Measurements from ENCODE around the gene BAIAP2.
A peak's percentile ranks its signal among the peaks of the same experiment; 100 is the strongest.

The BAIAP2 gene

DNA sequence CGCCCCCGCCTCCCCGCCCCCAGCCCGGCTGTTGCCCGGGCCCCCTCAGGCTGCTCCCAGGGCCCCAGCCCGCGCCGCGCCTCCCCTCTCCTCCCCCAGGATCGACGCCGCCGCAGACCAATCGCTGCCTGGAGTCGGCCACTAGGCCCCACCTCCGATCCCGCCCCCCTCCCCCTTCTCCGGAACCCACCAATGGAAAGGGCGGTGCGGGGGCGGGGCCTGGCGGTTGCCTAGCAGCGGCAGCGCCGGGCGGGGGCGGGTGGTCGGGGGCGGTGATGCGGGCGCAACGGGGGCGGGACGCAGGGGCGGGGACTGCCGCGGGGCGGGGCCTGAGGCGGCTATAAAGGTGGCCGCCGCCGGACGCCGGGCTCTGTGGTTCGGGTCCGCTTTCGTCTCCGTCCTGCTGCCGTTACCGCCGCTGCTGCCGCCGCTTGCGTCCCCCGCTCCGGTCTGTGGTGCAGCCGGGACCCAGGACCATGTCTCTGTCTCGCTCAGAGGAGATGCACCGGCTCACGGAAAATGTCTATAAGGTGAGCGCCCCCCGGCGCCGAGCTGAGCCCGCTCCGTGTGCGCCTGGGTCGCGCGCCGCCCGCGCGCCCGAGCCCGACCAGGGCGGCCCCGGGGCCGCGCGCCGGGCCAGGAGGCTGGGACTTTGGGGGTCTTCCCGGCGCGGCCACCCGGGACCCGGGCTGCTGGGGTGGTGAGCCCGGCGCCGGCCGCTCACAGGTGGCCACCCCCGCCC lies at the start of gene BAIAP2:
Gene BAIAP2 (plus strand): TSS at position 373 of the 742 bp plus-strand sequence. CDS start 104 bp downstream, at position 477.
- H3K4me3 ChIP-seq (ENCODE audit: low read depth, low read length): peak within 1 kb of the TSS; percentile 56

DNA sequence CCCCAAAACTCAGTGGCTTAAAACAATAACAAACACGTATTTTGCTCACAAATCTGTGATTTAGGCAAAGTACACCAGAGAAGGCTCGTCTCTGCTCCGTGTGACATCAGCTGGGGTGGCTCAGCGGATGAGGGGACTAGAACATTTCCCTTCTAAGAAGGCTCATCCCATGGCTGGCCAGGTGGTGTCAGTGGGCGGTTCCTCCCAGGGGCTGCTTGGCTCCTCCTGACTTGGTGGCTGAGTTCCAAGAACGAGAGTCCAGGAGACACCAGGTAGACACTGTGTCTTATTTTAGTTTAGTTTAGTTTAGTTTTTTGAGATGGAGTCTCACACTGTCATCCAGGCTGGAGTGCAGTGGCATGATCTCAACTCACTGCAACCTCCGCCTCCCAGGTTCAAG lies 48.9 kb upstream of the BAIAP2 start:
- no peak for DNase-seq (ENCODE audit: low read depth)
- TF ChIP-seq CTCF (IDR thresholded peaks at IDR 0.05; ENCODE audit: low read depth, low read length, missing control alignments): no peak
- no peak overlapping the region for H3K4me3 ChIP-seq (ENCODE audit: low read depth, low read length)
- in situ Hi-C loops (cut with HindIII; ENCODE audit: low sequenced_read_pairs): no loop called here

More for the DNA sequence above, at the start of gene BAIAP2:
- TF ChIP-seq CTCF (IDR thresholded peaks at IDR 0.05; ENCODE audit: low read depth, low read length, missing control alignments): no peak
- peak; percentile 86 for DNase-seq (ENCODE audit: low read depth)
- in situ Hi-C loops (cut with HindIII; ENCODE audit: low sequenced_read_pairs): no loop called here

DNA sequence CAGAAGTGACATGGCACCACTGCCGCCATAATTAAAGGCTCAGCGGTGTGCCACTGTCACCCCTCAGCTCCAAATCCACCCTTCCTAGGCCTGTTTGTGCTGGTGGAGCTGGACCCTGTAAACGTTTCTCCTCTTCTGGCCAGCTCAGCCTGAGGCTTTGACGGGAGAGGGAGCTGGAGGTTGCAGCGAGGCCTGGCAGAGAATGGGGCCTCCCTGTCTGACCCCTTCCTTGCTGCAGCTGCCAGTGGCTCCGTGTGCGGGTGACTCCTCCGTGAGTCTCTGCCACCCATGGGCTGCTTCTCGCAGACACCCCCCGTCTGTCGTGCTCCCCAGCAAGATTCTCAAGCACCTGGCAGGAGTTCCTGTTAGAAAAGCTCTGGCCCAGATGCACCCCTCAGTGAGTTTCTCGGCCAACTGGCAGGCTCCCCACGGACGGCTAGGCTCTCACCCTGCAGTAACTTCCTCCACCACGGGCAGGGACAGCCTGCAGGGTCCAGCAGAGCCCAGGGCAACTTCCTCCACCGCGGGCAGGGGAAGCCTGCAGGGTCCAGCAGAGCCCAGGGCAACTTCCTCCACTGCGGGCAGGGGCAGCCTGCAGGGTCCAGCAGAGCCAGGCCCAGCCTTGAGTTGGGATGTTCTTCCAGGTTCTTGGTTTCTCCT lies 48.0 kb upstream of the BAIAP2 start:
- no peak for DNase-seq (ENCODE audit: low read depth)
- in situ Hi-C loops (cut with HindIII; ENCODE audit: low sequenced_read_pairs): no loop called here
- H3K4me3 ChIP-seq (ENCODE audit: low read depth, low read length): no peak overlapping the region
- TF ChIP-seq CTCF (IDR thresholded peaks at IDR 0.05; ENCODE audit: low read depth, low read length, missing control alignments): no peak

GRCh38 chr17:80987941-80988461 lies 47.0 kb upstream of the BAIAP2 start:
- no peak for TF ChIP-seq CTCF (IDR thresholded peaks at IDR 0.05; ENCODE audit: low read depth, low read length, missing control alignments)

GRCh38 chr17:80989586-80989913 lies 45.4 kb upstream of the BAIAP2 start:
- in situ Hi-C loops (cut with HindIII; ENCODE audit: low sequenced_read_pairs): no loop called here
- TF ChIP-seq CTCF (IDR thresholded peaks at IDR 0.05; ENCODE audit: low read depth, low read length, missing control alignments): no peak
- no peak overlapping the region for H3K4me3 ChIP-seq (ENCODE audit: low read depth, low read length)
- DNase-seq (ENCODE audit: low read depth): no peak

More at GRCh38 chr17:80987941-80988461, 47.0 kb upstream of the BAIAP2 start:
- no peak overlapping the region for H3K4me3 ChIP-seq (ENCODE audit: low read depth, low read length)
- in situ Hi-C loops (cut with HindIII; ENCODE audit: low sequenced_read_pairs): no loop called here
- DNase-seq (ENCODE audit: low read depth): no peak

DNA sequence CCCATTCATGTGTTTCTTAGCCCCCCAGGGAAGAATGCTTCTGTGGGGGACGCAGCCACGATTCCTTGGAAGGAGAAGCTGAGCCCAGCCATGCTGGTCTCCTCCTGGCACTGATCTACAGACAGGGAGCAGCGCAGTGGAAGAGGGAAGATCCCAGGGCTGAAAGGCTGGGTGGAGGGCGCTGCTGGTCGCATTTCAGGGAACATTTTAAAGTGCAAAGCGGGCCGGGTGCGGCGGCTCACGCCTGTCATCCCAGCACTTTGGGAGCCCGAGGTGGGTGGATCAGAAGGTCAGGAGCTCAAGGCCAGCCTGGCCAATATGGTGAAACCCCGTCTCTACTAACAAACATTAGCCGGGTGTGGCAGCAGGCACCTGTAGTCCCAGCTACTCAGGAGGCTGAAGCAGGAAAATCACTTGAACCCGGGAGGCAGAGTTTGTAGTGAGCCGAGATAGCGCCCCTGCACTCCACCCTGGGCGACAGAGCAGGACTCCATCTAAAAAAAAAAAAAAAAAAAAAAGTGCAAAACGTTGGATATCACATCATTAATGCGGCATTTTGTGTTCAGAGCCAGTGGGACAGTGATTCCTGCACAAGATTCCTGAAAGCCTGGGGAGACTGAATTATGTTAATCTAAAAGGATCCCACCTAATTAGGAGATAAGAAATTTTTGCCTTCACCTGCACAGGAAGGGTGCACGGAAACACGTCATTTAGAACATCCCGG lies 43.9 kb upstream of the BAIAP2 start:
- TF ChIP-seq CTCF (IDR thresholded peaks at IDR 0.05; ENCODE audit: low read depth, low read length, missing control alignments): no peak
- peak overlapping the region; percentile 62 for H3K4me3 ChIP-seq (ENCODE audit: low read depth, low read length)
- in situ Hi-C loops (cut with HindIII; ENCODE audit: low sequenced_read_pairs): no loop called here
- no peak for DNase-seq (ENCODE audit: low read depth)

All from astrocyte of the cerebellum (primary cell).